Fibroblast of pulmonary artery (primary cell): ENCODE data around the gene GMDS.

Experiments used
- DNase-seq: peaks from one replicate; pipeline ENCODE4 v3.0.0-alpha.2; 2010; ENCODE audit warnings: low read depth
- H3K4me3 ChIP-seq: replicated peaks from 2 replicates; pipeline ENCODE4 v1.5.1; 2011; ENCODE audit warnings: low read depth, mild to moderate bottlenecking, control low read depth, low read length, moderate library complexity
- TF ChIP-seq, protein P1 (sequence below): IDR thresholded peaks from 2 replicates; pipeline ENCODE4 v1.5.1; 2011; ENCODE audit warnings: mild to moderate bottlenecking, control low read depth, low read length, inconsistent platforms; ENCODE audit errors: missing control alignments

Gene GMDS

DNA sequence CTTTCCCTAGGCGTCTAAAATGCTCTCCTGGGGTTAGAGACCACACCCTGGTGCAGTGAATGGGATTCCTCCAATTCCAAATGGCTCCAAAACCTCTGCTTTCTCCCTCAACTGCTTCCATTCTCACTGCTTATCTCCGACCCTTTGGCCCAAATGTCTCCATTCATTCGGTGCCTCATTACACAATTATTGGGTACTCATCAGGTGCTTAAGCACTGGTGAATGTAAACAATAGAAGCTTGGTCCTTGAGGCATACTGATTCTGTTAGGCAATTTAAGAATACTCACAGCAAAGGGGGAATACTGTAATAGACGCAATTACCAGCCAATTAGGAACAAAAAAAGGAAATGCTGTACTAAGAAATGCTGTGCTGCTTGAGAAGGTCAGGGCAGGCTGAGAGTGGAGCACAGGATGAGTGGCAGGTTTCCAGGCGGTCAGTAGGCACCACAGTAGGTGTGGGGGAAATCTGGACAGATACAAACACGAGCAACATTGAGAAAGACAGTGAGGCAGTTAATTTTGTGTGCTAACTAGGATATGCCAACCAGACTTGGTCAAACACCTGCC lies 23.0 kb downstream of the GMDS start:
- TF ChIP-seq, protein P1, sequence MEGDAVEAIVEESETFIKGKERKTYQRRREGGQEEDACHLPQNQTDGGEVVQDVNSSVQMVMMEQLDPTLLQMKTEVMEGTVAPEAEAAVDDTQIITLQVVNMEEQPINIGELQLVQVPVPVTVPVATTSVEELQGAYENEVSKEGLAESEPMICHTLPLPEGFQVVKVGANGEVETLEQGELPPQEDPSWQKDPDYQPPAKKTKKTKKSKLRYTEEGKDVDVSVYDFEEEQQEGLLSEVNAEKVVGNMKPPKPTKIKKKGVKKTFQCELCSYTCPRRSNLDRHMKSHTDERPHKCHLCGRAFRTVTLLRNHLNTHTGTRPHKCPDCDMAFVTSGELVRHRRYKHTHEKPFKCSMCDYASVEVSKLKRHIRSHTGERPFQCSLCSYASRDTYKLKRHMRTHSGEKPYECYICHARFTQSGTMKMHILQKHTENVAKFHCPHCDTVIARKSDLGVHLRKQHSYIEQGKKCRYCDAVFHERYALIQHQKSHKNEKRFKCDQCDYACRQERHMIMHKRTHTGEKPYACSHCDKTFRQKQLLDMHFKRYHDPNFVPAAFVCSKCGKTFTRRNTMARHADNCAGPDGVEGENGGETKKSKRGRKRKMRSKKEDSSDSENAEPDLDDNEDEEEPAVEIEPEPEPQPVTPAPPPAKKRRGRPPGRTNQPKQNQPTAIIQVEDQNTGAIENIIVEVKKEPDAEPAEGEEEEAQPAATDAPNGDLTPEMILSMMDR = no peak
- DNase-seq = no peak
- peak overlapping the region; percentile 49 for H3K4me3 ChIP-seq

DNA sequence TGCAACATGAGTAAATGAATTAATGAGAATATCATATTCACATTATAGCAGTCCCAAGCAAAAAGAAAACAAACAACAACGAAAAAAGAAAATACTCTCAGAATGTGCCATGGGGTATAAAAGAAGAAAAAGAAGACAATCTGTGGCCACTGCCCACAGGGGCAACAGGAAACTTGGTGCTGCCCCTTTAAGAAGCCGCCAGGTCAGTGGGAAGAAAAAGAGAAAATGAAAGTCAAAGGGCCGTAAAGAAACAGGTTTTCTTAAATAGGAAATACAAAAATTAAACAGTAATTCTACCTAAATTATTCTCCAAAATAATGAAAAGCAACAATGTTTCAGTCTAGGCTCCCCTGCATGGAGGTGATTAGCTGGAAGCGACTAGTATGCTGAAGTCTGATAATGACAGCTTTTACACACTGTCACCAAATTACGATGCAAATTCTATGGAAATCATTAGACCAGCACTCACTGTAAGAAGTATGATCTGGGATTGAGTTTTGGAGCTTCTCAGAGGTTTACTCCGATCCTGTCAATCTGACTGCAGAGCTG lies 23.6 kb downstream of the GMDS start:
- TF ChIP-seq, protein P1 = no peak
- peak overlapping the region; percentile 49 for H3K4me3 ChIP-seq
- no peak for DNase-seq

DNA sequence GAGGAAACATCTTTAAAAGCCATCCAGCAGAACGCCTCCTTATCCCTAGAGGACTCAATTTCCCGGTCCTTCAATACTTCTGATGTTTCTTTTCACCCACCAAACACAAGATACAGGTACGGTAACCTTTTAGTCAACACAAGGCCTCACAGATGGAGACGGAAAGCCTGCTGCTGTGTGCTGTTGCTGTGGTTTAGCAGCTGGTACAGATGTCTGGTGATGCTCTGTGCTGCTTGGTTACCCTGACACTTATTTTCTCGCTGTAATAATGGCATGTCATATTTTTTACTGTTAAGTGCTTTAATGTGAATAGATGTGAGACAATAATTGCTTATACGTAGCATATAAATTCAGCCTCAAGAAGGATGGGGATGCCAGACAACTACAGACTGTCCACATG lies 25.3 kb downstream of the GMDS start:
- H3K4me3 ChIP-seq = no peak overlapping the region
- no peak for DNase-seq
- TF ChIP-seq, protein P1 = no peak

DNA sequence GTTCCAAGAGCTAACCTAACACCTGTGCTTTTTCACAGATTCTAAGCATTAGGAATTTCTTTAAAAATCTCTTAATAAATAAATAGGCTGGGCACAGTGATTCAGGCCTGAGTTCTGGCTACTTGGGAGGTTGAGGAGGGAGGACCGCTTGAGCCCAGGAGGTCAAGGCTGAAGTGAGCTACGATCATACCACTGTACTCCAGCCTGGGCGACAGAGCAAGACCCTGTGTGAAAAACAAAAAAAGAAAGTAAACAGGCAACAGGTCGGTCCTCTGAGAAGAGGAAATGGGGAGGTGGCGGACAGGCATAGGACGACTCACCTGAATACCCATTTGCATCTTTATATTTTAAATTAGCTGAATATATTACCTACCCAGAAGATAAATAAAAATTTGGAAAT lies 26.5 kb downstream of the GMDS start:
- DNase-seq = no peak
- TF ChIP-seq, protein P1 = no peak
- no peak overlapping the region for H3K4me3 ChIP-seq

DNA sequence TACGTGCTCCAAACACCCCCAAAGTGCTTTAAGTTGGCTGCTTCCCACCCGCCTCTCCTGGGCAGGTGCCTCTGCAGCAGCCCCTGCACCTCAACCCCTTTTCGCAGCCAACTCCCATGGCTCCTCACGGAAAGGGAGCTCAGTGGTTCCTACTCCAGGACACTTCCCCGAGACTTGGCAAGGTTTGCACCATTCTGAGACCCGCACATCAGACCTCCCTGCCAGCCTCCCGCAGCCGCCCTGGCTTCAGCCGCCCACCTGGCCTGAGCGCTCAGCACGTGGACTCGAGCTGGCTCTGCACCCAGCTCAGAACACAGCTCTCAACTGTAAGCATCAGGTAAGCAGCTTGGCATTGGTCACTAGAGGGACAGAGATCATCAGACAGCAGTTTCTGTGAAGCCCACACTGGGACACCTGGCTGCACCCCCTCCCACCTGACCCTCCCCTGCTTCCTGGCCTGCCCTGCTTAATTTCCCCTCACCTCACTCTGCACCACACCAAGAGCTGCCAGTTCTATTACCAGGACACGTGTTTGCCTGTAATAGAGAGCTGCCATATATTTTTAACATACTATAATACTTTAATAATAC lies 28.5 kb downstream of the GMDS start:
- no peak overlapping the region for H3K4me3 ChIP-seq
- no peak for DNase-seq
- TF ChIP-seq, protein P1 = no peak

DNA sequence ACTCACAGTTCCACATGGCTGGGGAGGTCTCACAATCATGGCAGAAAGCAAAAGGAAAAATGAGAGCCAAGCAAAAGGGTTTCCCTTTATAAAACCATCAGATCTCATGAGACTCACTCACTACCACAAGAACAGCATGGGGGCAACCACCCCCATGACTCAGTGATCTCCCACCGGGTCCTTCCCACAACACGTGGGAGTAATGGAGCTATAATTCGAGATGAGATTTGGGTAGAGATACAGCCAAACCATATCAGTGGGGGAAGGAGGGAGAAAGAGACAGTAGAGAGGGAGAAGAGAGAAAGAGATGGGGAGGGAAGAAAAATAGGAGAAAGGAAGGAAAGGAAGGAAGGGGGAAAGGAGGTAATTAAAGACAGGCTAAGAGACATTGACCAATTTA lies 30.1 kb downstream of the GMDS start:
- no peak for DNase-seq
- TF ChIP-seq, protein P1 = no peak
- no peak overlapping the region for H3K4me3 ChIP-seq

DNA sequence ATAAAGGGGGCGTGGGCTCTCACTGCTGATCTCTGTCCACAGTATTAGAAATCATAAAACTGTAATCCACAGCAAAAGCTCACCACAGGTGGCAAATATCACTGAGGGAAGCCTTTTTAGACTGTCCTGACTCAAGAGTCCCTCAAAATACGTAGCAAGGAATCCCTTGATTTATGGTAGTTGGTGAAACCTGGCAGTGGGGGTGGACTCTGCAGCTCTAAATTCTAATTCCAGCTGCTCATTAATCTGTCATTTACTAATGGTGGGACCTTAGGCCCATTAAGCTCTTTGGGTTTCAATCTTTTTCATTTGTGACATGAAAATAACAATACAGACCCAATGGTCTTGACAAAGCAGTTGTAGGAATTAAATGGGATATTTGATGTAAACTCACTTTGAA lies 32.3 kb downstream of the GMDS start:
- TF ChIP-seq, protein P1 = no peak

More for the DNA sequence above, 32.3 kb downstream of the GMDS start:
- H3K4me3 ChIP-seq = no peak overlapping the region
- no peak for DNase-seq
